HEK293T (cell line): Measurements from ENCODE around the gene ENKD1.
A peak's percentile ranks its signal among the peaks of the same experiment; 100 is the strongest.

Experiments used
- ARNT ChIP-seq: fragments of 450-650 bp; IDR thresholded peaks from 2 replicates; pipeline ENCODE4 v1.6.1; 2017; ENCODE audit warnings: mild to moderate bottlenecking
- CTBP1 ChIP-seq: fragments of 450-650 bp; IDR thresholded peaks from 2 replicates; pipeline ENCODE4 v1.6.1; 2016; ENCODE audit warnings: borderline replicate concordance
- ELF4 ChIP-seq: fragments of 450-650 bp; IDR thresholded peaks from 2 replicates; pipeline ENCODE4 v1.6.1; 2017; ENCODE audit warnings: antibody characterized with exemption
- FOXA1 ChIP-seq: fragments of 450-650 bp; IDR thresholded peaks from 2 replicates; pipeline ENCODE4 v1.6.1; 2016; ENCODE audit warnings: mild to moderate bottlenecking
- FOXK2 ChIP-seq: fragments of 450-650 bp; IDR thresholded peaks from 2 replicates; pipeline ENCODE4 v1.6.1; 2016; ENCODE audit warnings: mild to moderate bottlenecking
- FOXM1 ChIP-seq: fragments of 450-650 bp; IDR thresholded peaks from 2 replicates; pipeline ENCODE4 v1.6.1; 2017; ENCODE audit warnings: mild to moderate bottlenecking, borderline replicate concordance
- L3MBTL2 ChIP-seq: fragments of 450-650 bp; conservative IDR thresholded peaks from 2 replicates; pipeline ENCODE4 v1.6.1; 2016; ENCODE audit warnings: mild to moderate bottlenecking
- NFRKB ChIP-seq: fragments of 450-650 bp; IDR thresholded peaks from 2 replicates; pipeline ENCODE4 v1.6.1; 2016; ENCODE audit warnings: mild to moderate bottlenecking, moderate library complexity
- SP1 ChIP-seq: fragments of 450-650 bp; IDR thresholded peaks from 2 replicates; pipeline ENCODE4 v1.6.1; 2017
- SUZ12 ChIP-seq: fragments of 450-650 bp; IDR thresholded peaks from 2 replicates; pipeline ENCODE4 v1.6.1; 2016; ENCODE audit warnings: mild to moderate bottlenecking
- TARDBP ChIP-seq: fragments of 450-650 bp; IDR thresholded peaks from 2 replicates; pipeline ENCODE4 v1.6.1; 2016
- TF ChIP-seq, protein P1 (sequence below): fragments of 450-650 bp; IDR thresholded peaks from 2 replicates; pipeline ENCODE4 v1.6.1; 2016

DNA sequence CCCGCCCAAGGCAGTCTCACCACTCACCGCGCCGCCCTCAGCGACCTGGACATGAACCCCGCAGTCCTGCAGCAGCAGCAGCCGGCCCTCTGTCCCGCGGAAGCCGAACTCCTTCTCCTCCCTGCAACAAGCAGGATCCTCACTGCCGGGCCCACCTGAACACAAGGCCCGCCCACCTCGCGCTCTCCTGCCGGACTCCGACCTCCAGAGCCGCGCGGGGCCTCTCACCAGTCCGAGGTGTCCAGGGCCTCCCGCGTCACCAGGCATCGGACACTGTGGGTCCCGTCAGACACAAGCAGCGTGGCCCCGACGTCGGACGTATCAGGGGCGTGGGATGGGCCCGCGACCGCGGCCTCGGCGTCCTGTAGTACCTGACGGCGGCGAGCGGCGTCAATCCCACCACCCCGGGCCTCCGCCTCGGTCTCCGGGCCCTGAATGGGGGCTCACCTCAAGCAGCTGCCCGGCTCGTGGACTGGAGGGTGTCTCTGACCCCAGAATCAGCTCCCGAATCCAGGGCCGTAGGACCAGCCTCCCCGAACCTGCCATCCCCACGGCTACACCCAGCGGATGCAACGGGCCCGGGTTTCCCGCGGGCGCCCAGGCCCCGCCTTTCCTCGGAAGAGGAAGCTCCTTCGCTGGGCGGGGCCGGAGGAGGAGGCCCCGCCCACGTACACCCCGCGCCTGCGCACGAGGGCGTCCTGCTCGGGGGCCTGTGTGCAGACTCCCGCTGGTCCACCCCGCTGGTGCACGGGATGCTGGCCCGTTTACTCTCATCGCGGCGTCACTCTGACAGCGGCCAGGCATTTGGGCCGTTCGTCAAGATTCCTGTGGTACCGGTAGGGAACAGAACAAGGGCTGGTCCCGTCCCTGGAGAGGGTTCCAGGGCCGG lies 6.6 kb downstream of the ENKD1 start, which contains the start of gene ACD:
- no peak for TF ChIP-seq FOXM1
- no peak for TF ChIP-seq SUZ12
- TF ChIP-seq, protein P1, sequence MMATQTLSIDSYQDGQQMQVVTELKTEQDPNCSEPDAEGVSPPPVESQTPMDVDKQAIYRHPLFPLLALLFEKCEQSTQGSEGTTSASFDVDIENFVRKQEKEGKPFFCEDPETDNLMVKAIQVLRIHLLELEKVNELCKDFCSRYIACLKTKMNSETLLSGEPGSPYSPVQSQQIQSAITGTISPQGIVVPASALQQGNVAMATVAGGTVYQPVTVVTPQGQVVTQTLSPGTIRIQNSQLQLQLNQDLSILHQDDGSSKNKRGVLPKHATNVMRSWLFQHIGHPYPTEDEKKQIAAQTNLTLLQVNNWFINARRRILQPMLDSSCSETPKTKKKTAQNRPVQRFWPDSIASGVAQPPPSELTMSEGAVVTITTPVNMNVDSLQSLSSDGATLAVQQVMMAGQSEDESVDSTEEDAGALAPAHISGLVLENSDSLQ = no peak
- TF ChIP-seq FOXK2 = no peak
- no peak for TF ChIP-seq SP1
- TF ChIP-seq FOXA1 = no peak
- TF ChIP-seq ELF4 = no peak
- TF ChIP-seq L3MBTL2 = peak; percentile 57; the same call in 1 of the 2 replicates
- no peak for TF ChIP-seq ARNT
- no peak for TF ChIP-seq CTBP1
- TF ChIP-seq TARDBP = no peak
- TF ChIP-seq NFRKB = no peak
